GM23338 (cell line): ENCODE measurements around the gene GPC5.

Source experiments
- CTCF ChIP-seq, 2 experiments: fragments of 200-600 bp in 1 of 2; sonication (generic) in 1 of 2; conservative IDR thresholded peaks; 2 replicates each; pipeline versions ENCODE4 v1.5.1 to v1.6.1; 2016 to 2017; ENCODE audit warnings: antibody characterized with exemption in 2 of 2, low read depth in 2 of 2, mild to moderate bottlenecking in 2 of 2, moderate library complexity in 1 of 2
- EZH2phosphoT487 ChIP-seq: fragments of 200-600 bp; sonication (generic); IDR thresholded peaks from one replicate; pipeline ENCODE4 v1.8.1; 2018; ENCODE audit warnings: antibody characterized with exemption; ENCODE audit not compliant: unreplicated experiment
- POLR2AphosphoS5 ChIP-seq: IDR thresholded peaks from 2 replicates; pipeline ENCODE4 v1.6.1; 2016; ENCODE audit warnings: antibody characterized with exemption, low read depth
- REST ChIP-seq: IDR thresholded peaks from one replicate; pipeline ENCODE4 v1.6.1; 2018; ENCODE audit warnings: antibody characterized with exemption; ENCODE audit not compliant: unreplicated experiment

GRCh38 chr13:92761710-92762109, 1363.3 kb downstream of the GPC5 start:
- TF ChIP-seq CTCF (conservative IDR thresholded peaks at IDR 0.05; ENCODE audit: low read depth in 2 of 2) (no peak), EZH2phosphoT487 (no peak), REST (no peak), POLR2AphosphoS5 (no peak)
